ENCODE data around the gene DLGAP1. TPM values are rescaled to one million over a fixed set of nuclear protein-coding genes. Genes with fewer than 3 reads are reported as not detected.
"Not testable (repeated sequence)": the region's sequence is repeated elsewhere in the genome, so short reads cannot be mapped to it uniquely, and the experiment has no call there.

Gene DLGAP1
- total and polyA plus RNA-seq, 4 donors, result 0.54 to 11.8 (median 3.1) TPM

DNA sequence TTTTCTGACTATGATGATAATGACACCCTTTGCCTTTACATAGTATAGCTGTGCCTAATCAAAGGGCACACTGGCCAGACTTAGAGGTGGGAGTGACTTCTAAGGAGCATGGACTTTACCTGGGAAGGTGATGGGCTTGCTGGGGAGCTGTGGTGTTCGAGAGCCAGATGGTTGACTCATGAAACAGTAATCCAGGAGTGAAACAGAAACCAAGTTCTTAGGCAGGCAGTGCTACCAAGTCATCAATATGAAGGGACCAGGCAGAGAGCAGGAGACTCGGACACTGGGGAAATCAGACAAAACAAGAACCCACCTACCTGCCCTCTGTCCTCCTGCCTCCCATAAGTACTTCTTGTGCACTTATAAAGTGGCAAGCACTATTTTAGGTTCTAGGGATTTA lies 430.4 kb downstream of the DLGAP1 start:
- Histone ChIP-seq H3K9me3 (ENCODE audit: control insufficient read depth in 4 of 4, insufficient read depth in 3 of 4, low read length in 3 of 4) (peaks cover 0 to 2% (median under 1%) of the 10 kb centered on the region in 4 donors), H3K27me3 (ENCODE audit: control insufficient read depth in 3 of 3, insufficient read depth in 3 of 3, low read length in 2 of 3) (no peaks in the 10 kb centered on the region), H3K4me3 (no peak overlapping the region), H3K9ac (ENCODE audit: insufficient read depth in 1 of 2, low read length in 2 of 2) (no peak overlapping the region), H3K27ac (ENCODE audit: low read depth in 1 of 2, low read length in 1 of 2) (no peak overlapping the region), H3K36me3 (ENCODE audit: control insufficient read depth in 4 of 4, insufficient read depth in 4 of 4, low read length in 4 of 4) (no peaks in the 10 kb centered on the region), H3K4me1 (ENCODE audit: control insufficient read depth in 5 of 5, insufficient read depth in 5 of 5, low read length in 5 of 5) (no peaks in the 10 kb centered on the region)
- TF ChIP-seq, protein P1, sequence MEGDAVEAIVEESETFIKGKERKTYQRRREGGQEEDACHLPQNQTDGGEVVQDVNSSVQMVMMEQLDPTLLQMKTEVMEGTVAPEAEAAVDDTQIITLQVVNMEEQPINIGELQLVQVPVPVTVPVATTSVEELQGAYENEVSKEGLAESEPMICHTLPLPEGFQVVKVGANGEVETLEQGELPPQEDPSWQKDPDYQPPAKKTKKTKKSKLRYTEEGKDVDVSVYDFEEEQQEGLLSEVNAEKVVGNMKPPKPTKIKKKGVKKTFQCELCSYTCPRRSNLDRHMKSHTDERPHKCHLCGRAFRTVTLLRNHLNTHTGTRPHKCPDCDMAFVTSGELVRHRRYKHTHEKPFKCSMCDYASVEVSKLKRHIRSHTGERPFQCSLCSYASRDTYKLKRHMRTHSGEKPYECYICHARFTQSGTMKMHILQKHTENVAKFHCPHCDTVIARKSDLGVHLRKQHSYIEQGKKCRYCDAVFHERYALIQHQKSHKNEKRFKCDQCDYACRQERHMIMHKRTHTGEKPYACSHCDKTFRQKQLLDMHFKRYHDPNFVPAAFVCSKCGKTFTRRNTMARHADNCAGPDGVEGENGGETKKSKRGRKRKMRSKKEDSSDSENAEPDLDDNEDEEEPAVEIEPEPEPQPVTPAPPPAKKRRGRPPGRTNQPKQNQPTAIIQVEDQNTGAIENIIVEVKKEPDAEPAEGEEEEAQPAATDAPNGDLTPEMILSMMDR (IDR thresholded peaks at IDR 0.05; ENCODE audit: control extremely low read depth, extremely low read depth), result no peak
- WGBS, 2 donors, result 87% methylated on average over 2 of the region's 2 CpGs
- ATAC-seq (ENCODE audit: insufficient read depth, low FRiP score), result no peak
- no peak for DNase-seq

DNA sequence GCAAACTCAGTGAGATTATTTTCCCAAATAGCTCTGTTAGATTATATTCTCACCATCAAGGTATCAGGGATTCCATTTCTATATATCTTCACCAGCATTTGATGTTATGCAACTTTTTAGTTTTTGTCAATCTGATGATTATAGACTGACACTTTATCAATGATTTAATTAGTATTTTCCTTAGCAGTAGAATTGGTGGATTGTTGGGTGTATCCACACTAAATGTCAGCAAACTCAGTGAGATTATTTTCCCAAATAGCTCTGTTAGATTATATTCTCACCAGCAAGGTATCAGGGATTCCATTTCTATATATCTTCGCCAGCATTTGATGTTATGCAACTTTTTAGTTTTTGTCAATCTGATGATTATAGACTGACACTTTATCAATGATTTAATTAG lies 432.4 kb downstream of the DLGAP1 start:
- H3K36me3 ChIP-seq (ENCODE audit: control insufficient read depth in 4 of 4, insufficient read depth in 4 of 4, low read length in 4 of 4); H3K9me3 ChIP-seq (ENCODE audit: control insufficient read depth in 4 of 4, insufficient read depth in 3 of 4, low read length in 3 of 4); DNase-seq; ATAC-seq (ENCODE audit: insufficient read depth, low FRiP score); H3K4me3 ChIP-seq; H3K9ac ChIP-seq (ENCODE audit: insufficient read depth in 1 of 2, low read length in 2 of 2); H3K27me3 ChIP-seq (ENCODE audit: control insufficient read depth in 3 of 3, insufficient read depth in 3 of 3, low read length in 2 of 3); H3K4me1 ChIP-seq (ENCODE audit: control insufficient read depth in 5 of 5, insufficient read depth in 5 of 5, low read length in 5 of 5); H3K27ac ChIP-seq (ENCODE audit: low read depth in 1 of 2, low read length in 1 of 2): not testable (repeated sequence)
- 72 to 91% methylated on average over 1 of the region's 1 CpG for WGBS, 2 donors

DNA sequence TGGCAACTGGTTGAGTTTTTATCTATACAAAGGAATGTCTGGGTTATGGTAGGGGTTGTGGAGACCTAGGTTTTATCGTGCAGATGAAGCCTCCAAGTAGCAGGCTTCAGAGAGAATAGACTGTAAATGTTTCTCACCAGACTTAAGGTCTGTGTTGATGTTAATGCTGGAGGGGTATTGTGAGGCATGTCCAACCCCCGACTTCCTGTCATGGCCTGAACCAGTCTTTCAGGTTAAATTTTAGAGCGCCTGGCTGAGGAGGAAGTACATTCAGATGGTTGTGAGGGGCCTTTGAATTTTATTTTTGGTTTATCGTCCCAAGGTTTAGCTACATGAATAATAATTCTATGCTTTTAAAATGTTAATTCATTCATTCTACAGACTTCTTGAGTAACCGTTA lies 435.1 kb downstream of the DLGAP1 start:
- H3K9ac ChIP-seq (ENCODE audit: insufficient read depth in 1 of 2, low read length in 2 of 2), result no peak overlapping the region
- no peaks in the 10 kb centered on the region for H3K4me1 ChIP-seq (ENCODE audit: control insufficient read depth in 5 of 5, insufficient read depth in 5 of 5, low read length in 5 of 5)
- no peak overlapping the region for H3K27ac ChIP-seq (ENCODE audit: low read depth in 1 of 2, low read length in 1 of 2)
- WGBS, 2 donors, result 63% methylated on average over 5 of the region's 5 CpGs
- ATAC-seq (ENCODE audit: insufficient read depth, low FRiP score) (no peak), DNase-seq (no peak)
- no peaks in the 10 kb centered on the region for H3K27me3 ChIP-seq (ENCODE audit: control insufficient read depth in 3 of 3, insufficient read depth in 3 of 3, low read length in 2 of 3)
- no peaks in the 10 kb centered on the region for H3K36me3 ChIP-seq (ENCODE audit: control insufficient read depth in 4 of 4, insufficient read depth in 4 of 4, low read length in 4 of 4)
- peaks cover 0 to 2% (median under 1%) of the 10 kb centered on the region in 4 donors for H3K9me3 ChIP-seq (ENCODE audit: control insufficient read depth in 4 of 4, insufficient read depth in 3 of 4, low read length in 3 of 4)
- no peak overlapping the region for H3K4me3 ChIP-seq
- TF ChIP-seq, protein P1 (IDR thresholded peaks at IDR 0.05; ENCODE audit: control extremely low read depth, extremely low read depth), result no peak

DNA sequence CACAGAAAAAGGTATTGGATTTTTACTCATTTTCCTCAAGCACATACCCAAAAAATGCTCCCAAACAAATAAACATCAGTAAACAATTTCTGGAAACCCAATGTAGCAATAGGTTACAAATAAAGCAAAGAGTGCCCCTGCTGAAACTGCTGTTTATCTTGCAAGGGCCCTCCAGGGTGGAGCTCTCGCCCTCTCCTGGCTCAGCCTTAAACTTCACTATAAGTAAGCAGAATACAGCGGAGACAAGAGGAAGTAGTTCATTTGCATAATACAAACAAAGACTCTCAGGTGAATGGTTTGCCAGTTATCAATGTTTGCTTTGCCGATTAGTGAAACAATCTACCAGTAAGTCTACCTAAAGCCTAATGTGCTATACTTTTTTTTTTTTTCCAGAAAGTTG lies 437.6 kb downstream of the DLGAP1 start:
- Histone ChIP-seq H3K27ac (ENCODE audit: low read depth in 1 of 2, low read length in 1 of 2) (no peak overlapping the region), H3K4me3 (no peak overlapping the region), H3K27me3 (ENCODE audit: control insufficient read depth in 3 of 3, insufficient read depth in 3 of 3, low read length in 2 of 3) (no peaks in the 10 kb centered on the region), H3K9ac (ENCODE audit: insufficient read depth in 1 of 2, low read length in 2 of 2) (no peak overlapping the region), H3K9me3 (ENCODE audit: control insufficient read depth in 4 of 4, insufficient read depth in 3 of 4, low read length in 3 of 4) (peaks cover 0 to 1% (median under 1%) of the 10 kb centered on the region in 4 donors), H3K36me3 (ENCODE audit: control insufficient read depth in 4 of 4, insufficient read depth in 4 of 4, low read length in 4 of 4) (no peaks in the 10 kb centered on the region), H3K4me1 (ENCODE audit: control insufficient read depth in 5 of 5, insufficient read depth in 5 of 5, low read length in 5 of 5) (no peaks in the 10 kb centered on the region)
- TF ChIP-seq, protein P1 (IDR thresholded peaks at IDR 0.05; ENCODE audit: control extremely low read depth, extremely low read depth), result no peak
- ATAC-seq (ENCODE audit: insufficient read depth, low FRiP score) (no peak), DNase-seq (peak in 1 of 3 donors; percentile 32)
- WGBS, 2 donors, result 36 to 45% methylated on average over 3 of the region's 3 CpGs

Measured in lung (tissue), 12 donors.